Stomach (tissue), 9 donors: ENCODE measurements around the gene KASH5. TPM values are rescaled to one million over a fixed set of nuclear protein-coding genes. Genes with fewer than 3 reads are reported as not detected.
"Not testable (repeated sequence)": the region's sequence is repeated elsewhere in the genome, so short reads cannot be mapped to it uniquely, and the experiment has no call there.

Experiments used
- DNase-seq, 2 donors: peaks; one replicate each; pipeline versions ENCODE4 v3.0.0 to v3.0.0-alpha.2; 2013 to 2019
- H3K27ac ChIP-seq, 5 donors: fragments of 200-600 bp in 4 of 5; sonication (generic) in 4 of 5; one replicate each; pipeline ENCODE4 v1.5.1; 2013 to 2019; ENCODE audit warnings: mild to moderate bottlenecking in 1 of 5, moderate library complexity in 1 of 5
- H3K27me3 ChIP-seq, 3 donors: fragments of 200-600 bp; sonication (generic); one replicate each; pipeline ENCODE4 v1.5.1; 2017 to 2019; ENCODE audit warnings: mixed run types in 1 of 3
- H3K36me3 ChIP-seq, 4 donors: fragments of 200-600 bp; sonication (generic); 1 replicate in 3 of 4; 2 replicates in 1 of 4; pipeline ENCODE4 v1.5.1; 2016 to 2019
- H3K4me1 ChIP-seq, 4 donors: fragments of 200-600 bp; sonication (generic); one replicate each; pipeline ENCODE4 v1.5.1; 2016 to 2019
- H3K4me3 ChIP-seq, 4 donors: fragments of 200-600 bp; sonication (generic) in 3 of 4; one replicate each; pipeline ENCODE4 v1.5.1; 2016 to 2019; ENCODE audit warnings: mild to moderate bottlenecking in 1 of 4
- H3K9me3 ChIP-seq, 4 donors: fragments of 200-600 bp; sonication (generic); one replicate each; pipeline ENCODE4 v1.5.1; 2016 to 2019
- CTCF ChIP-seq, 7 experiments: fragments of 450-650 bp in 4 of 7; fragments of 200-600 bp in 3 of 7; sonication (generic) in 3 of 7; IDR thresholded peaks; one replicate each; pipeline ENCODE4 v1.5.1; 2016 to 2019; ENCODE audit warnings: antibody characterized with exemption in 7 of 7, control low read depth in 2 of 7, mild to moderate bottlenecking in 1 of 7
- EP300 ChIP-seq: sonication (generic); formaldehyde crosslinking; IDR thresholded peaks from one replicate; pipeline ENCODE4 v1.6.1; 2017; ENCODE audit warnings: antibody characterized with exemption
- POLR2A ChIP-seq, 4 donors: fragments of 450-650 bp; IDR thresholded peaks; one replicate each; pipeline ENCODE4 v1.6.1; 2016; ENCODE audit warnings: antibody characterized with exemption in 4 of 4, control low read depth in 2 of 4, mild to moderate bottlenecking in 1 of 4, moderate library complexity in 1 of 4
- POLR2AphosphoS5 ChIP-seq, 3 donors: sonication (generic); formaldehyde crosslinking; IDR thresholded peaks; one replicate each; pipeline ENCODE4 v1.6.1; 2016; ENCODE audit warnings: antibody characterized with exemption in 3 of 3
- WGBS, 5 donors: extraction: QIAGEN DNeasy Blood & Tissue Kit in 3 of 5; methylation state at CpG; one replicate each; pipeline versions ENCODE4 v1.1.5 to v1.1.7; 2013 to 2018; 5-methylcytosine and 5-hydroxymethylcytosine counted together
- intact Hi-C: fragments of 100-400 bp; cut with DNase I; formaldehyde crosslinking; loops from one replicate; pipeline ENCODE4 v1.15.1; 2023; ENCODE audit warnings: low total_unique reads
- polyA plus RNA-seq, 3 donors: library from polyadenylated mRNA; stranded (reverse); fragments of 200-250 nt; gene quantifications; one replicate each; pipeline ENCODE4 v1.2.3, GENCODE V29; 2013
- total RNA-seq, 5 donors: library from RNA; depleted of rRNA; stranded (reverse); fragments of >200 nt; gene quantifications; one replicate each; pipeline versions ENCODE4 v1.1.0 to v1.2.3, GENCODE V29; 2014 to 2016
- donor health status: healthy with polysubstance abuse.
- donor health status: Bipolar disorder and iron deficiency.
- donor health status: healthy.

Gene KASH5
- total and polyA plus RNA-seq, 8 donors, result 0.20 to 0.37 TPM; not detected in 6

- no peak overlapping the region for H3K4me3 ChIP-seq
- no peaks in the 10 kb centered on the region for H3K4me1 ChIP-seq
- no peak overlapping the region for H3K27ac ChIP-seq
- WGBS, 5 donors, result 69 to 93% (median 84%) methylated on average over 3 of the region's 3 CpGs
- peaks cover 0 to 7% (median 0%) of the 10 kb centered on the region in 3 donors for H3K27me3 ChIP-seq
- intact Hi-C loops, result no loop called here
- H3K36me3 ChIP-seq, result peaks cover 0 to 4% (median 0%) of the 10 kb centered on the region in 4 donors
- no peak for TF ChIP-seq CTCF (IDR thresholded peaks at IDR 0.05)
- TF ChIP-seq POLR2A (IDR thresholded peaks at IDR 0.05), result no peak
- no peak for TF ChIP-seq POLR2AphosphoS5 (IDR thresholded peaks at IDR 0.05)
- no peak for TF ChIP-seq EP300
- no peak for DNase-seq
- peaks cover 6 to 25% (median 18%) of the 10 kb centered on the region in 4 donors for H3K9me3 ChIP-seq
Observed at GRCh38 chr19:49371184-49371583, 16.9 kb upstream of the KASH5 start.

- H3K4me1 ChIP-seq, intact Hi-C loops, H3K4me3 ChIP-seq, H3K27ac ChIP-seq, DNase-seq, H3K36me3 ChIP-seq, H3K27me3 ChIP-seq: not testable (repeated sequence)
- H3K9me3 ChIP-seq, result peaks cover 6 to 23% (median 18%) of the 10 kb centered on the region in 4 donors
- 71 to 85% (median 84%) methylated on average over 3 of the region's 3 CpGs for WGBS, 5 donors
Observed at GRCh38 chr19:49373174-49373573, 14.9 kb upstream of the KASH5 start.

- DNase-seq, result no peak
- no peak overlapping the region for H3K4me3 ChIP-seq
- TF ChIP-seq POLR2A (IDR thresholded peaks at IDR 0.05) (no peak), CTCF (IDR thresholded peaks at IDR 0.05) (no peak), POLR2AphosphoS5 (IDR thresholded peaks at IDR 0.05) (no peak), EP300 (no peak)
- intact Hi-C loops, result no loop called here
- no peaks in the 10 kb centered on the region for H3K4me1 ChIP-seq
- H3K27me3 ChIP-seq, result peaks cover 0 to 7% (median 0%) of the 10 kb centered on the region in 3 donors
- peaks cover 0 to 7% (median 4%) of the 10 kb centered on the region in 4 donors for H3K9me3 ChIP-seq
- no peaks in the 10 kb centered on the region for H3K36me3 ChIP-seq
- H3K27ac ChIP-seq, result no peak overlapping the region
- 82 to 94% (median 89%) methylated on average over 14 to 16 of the region's 16 CpGs for WGBS, 5 donors
Observed at GRCh38 chr19:49374665-49375434, 13.2 kb upstream of the KASH5 start.

GRCh38 chr19:49378512-49378911, 9.5 kb upstream of the KASH5 start:
- WGBS, 5 donors, result 68 to 84% (median 75%) methylated on average over 3 of the region's 3 CpGs
- TF ChIP-seq POLR2AphosphoS5 (IDR thresholded peaks at IDR 0.05) (no peak), POLR2A (IDR thresholded peaks at IDR 0.05) (no peak), CTCF (IDR thresholded peaks at IDR 0.05) (no peak), EP300 (no peak)
- intact Hi-C loops, result no loop called here

GRCh38 chr19:49380391-49380790, 7.7 kb upstream of the KASH5 start:
- Histone ChIP-seq H3K36me3 (no peaks in the 10 kb centered on the region), H3K4me1 (no peaks in the 10 kb centered on the region), H3K9me3 (peaks cover 10 to 19% (median 13%) of the 10 kb centered on the region in 4 donors), H3K27me3 (peaks cover 0 to 11% (median 0%) of the 10 kb centered on the region in 3 donors), H3K4me3 (no peak overlapping the region), H3K27ac (no peak overlapping the region)
- DNase-seq, result no peak
- no peak for TF ChIP-seq POLR2A (IDR thresholded peaks at IDR 0.05)
- no peak for TF ChIP-seq EP300
- intact Hi-C loops, result no loop called here
- WGBS, 5 donors, result 87 to 95% (median 90%) methylated on average over 3 of the region's 3 CpGs

More at GRCh38 chr19:49378512-49378911, 9.5 kb upstream of the KASH5 start:
- Histone ChIP-seq H3K4me1 (no peaks in the 10 kb centered on the region), H3K9me3 (peaks cover 10 to 19% (median 13%) of the 10 kb centered on the region in 4 donors), H3K36me3 (no peaks in the 10 kb centered on the region), H3K4me3 (no peak overlapping the region), H3K27ac (no peak overlapping the region), H3K27me3 (peaks cover 0 to 7% (median 0%) of the 10 kb centered on the region in 3 donors)
- DNase-seq, result no peak
